GM12873 (cell line): ENCODE data around the gene GPR55.

Experiments used
- CTCF ChIP-seq: IDR thresholded peaks from 2 replicates; pipeline ENCODE4 v1.5.1; 2012; ENCODE audit warnings: low read depth, mild to moderate bottlenecking, moderate library complexity, low read length, control low read depth; ENCODE audit not compliant: insufficient read depth; ENCODE audit errors: missing control alignments

The GPR55 gene

DNA sequence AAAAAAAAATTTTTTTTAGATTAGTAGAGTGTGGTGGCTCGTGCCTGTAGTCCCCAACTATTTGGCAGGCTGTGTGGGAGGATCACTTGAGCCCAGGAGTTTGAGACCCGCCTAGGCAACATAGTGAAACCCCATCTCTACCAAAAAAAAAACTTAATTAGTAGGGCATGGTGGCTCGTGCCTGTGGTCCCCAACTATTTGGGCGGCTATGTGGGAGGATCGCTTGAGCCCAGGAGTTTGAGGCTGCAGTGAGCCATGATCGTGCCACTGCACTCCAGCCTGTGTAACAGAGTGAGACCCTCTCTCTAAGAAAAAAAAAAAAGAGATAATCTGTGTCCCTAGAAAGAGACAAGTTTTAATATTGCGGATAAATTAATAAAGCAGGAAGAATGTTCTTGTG lies 8.8 kb downstream of the GPR55 start:
- TF ChIP-seq CTCF = no peak

GRCh38 chr2:230915319-230915718 lies 9.7 kb downstream of the GPR55 start:
- TF ChIP-seq CTCF = no peak

GRCh38 chr2:230914886-230915285 lies 10.2 kb downstream of the GPR55 start:
- no peak for TF ChIP-seq CTCF

DNA sequence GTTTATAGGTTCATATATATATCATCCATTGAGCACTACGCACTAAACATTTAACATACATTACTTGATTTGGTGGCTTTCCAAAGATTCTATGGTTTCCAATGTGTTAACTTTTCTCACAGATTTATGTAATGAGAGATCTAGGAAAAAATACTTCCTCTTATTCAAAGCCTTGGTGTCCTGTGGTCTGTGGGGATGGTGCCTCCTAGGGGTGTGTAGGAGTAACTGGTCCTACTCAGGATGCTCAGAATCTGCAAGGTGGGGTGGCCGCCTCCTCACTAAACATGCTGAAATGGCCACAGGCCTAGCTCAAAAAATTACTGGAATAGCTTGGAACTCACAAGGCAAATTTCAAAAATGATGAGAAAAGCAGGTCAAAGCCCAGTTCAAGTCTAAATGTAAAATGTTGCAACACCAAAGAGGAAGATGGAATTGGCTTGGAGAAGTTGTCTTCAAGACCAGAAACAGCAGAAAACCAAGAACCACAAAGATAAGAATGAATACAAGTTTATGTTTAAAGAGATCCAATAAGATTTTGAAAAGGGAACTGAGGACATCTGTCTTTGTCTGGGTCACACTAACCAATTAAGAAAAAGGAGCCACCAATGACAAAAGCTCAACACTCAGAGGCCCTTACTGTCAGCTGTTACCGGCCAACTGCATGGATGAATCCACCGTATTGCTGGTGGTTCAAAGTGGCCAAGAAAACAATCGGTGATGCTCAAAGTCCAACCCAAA lies 11.5 kb downstream of the GPR55 start:
- TF ChIP-seq CTCF = peak; percentile 66

- no peak for TF ChIP-seq CTCF
Measured at GRCh38 chr2:230912724-230913123, 12.3 kb downstream of the GPR55 start.

DNA sequence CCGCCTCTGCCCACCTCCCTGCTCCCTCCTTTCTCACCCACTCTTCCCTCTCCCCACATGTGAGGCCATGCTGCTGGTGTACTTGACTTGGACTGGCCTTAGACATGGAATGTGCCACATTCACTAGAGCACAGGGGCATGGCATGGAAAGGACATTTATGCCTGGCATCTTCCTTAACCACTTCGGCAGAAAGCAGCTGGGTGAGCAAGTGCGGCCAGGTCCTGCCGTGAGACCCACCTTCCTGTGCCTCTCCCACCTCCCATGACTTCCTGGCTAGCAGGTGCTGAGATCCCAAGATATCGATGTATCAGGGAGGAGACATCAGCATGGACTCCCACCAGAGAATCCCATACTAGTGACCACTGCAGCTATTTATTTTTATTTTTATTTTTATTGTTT lies 13.0 kb downstream of the GPR55 start:
- TF ChIP-seq CTCF = no peak

GRCh38 chr2:230910546-230911177 lies 14.4 kb downstream of the GPR55 start:
- TF ChIP-seq CTCF = no peak
